Measurements from ENCODE around the gene FREY1.

GRCh38 chr11:45910623-45911022 is 3.6 kb upstream of the FREY1 start:
- TF ChIP-seq POLR2A (IDR thresholded peaks at IDR 0.05), result no peak
- no peak for TF ChIP-seq CTCF (IDR thresholded peaks at IDR 0.05)
- TF ChIP-seq POLR2AphosphoS5 (IDR thresholded peaks at IDR 0.05), result no peak

All from stomach (tissue), 4 donors.